Prostate gland (tissue), 2 donors: ENCODE measurements around the gene ZNF557.
"Not testable (repeated sequence)": the region's sequence is repeated elsewhere in the genome, so short reads cannot be mapped to it uniquely, and the experiment has no call there.

ENCODE experiments used
- CTCF ChIP-seq, 4 experiments: fragments of 200-600 bp in 2 of 4; fragments of 450-650 bp in 2 of 4; sonication (generic) in 2 of 4; IDR thresholded peaks; 1 replicate in 3 of 4; 2 replicates in 1 of 4; pipeline ENCODE4 v1.5.1; 2016 to 2019; ENCODE audit warnings: antibody characterized with exemption in 4 of 4, mild to moderate bottlenecking in 2 of 4, moderate library complexity in 2 of 4
- POLR2A ChIP-seq: fragments of 450-650 bp; IDR thresholded peaks from one replicate; pipeline ENCODE4 v1.6.1; 2016; ENCODE audit warnings: antibody characterized with exemption, mild to moderate bottlenecking
- POLR2AphosphoS5 ChIP-seq: sonication (generic); formaldehyde crosslinking; IDR thresholded peaks from one replicate; pipeline ENCODE4 v1.6.1; 2017; ENCODE audit warnings: antibody characterized with exemption

GRCh38 chr19:7052896-7053295 lies 16.6 kb upstream of the ZNF557 start:
- TF ChIP-seq POLR2AphosphoS5; POLR2A; CTCF (IDR thresholded peaks at IDR 0.05): not testable (repeated sequence)
